Measurements from ENCODE around the gene AP1S1.

AP1S1 gene

GRCh38 chr7:101156277-101156676 is 2.0 kb downstream of the AP1S1 start:
- no peak for DNase-seq (ENCODE audit: low spot score)
- no peak for FAIRE-seq

DNA sequence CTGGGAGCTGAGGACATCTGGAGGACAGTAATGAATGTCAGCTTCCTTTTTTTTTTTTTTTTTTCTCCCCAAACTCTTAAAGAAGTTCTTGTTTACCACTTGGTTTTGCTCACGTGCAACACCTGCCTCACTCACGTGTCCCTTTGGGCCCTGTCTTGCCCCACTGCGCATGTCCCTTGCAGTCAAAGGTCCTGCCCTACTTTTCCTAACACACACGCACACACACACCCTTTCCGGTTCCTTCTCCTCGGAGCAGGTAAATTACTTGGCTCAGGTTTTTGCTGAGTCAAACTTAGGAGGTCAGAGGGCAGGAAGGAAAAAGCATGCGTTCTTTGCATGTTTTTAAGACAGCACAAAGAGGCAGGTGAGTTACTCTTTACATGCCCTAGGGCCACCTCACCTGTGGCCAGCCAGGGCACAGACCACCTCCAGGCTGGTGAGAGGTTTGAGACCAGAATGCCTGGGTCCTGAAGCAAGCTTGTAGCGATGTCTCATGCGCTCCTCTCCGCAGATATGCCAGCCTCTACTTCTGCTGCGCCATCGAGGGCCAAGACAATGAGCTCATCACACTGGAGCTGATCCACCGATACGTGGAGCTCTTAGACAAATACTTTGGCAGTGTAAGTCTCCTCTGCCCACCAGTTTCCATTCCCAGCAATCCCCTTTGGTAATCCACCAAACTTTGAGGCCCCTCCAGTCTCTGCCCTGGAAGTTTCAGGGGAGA is 2.8 kb downstream of the AP1S1 start:
- FAIRE-seq: no peak

DNA sequence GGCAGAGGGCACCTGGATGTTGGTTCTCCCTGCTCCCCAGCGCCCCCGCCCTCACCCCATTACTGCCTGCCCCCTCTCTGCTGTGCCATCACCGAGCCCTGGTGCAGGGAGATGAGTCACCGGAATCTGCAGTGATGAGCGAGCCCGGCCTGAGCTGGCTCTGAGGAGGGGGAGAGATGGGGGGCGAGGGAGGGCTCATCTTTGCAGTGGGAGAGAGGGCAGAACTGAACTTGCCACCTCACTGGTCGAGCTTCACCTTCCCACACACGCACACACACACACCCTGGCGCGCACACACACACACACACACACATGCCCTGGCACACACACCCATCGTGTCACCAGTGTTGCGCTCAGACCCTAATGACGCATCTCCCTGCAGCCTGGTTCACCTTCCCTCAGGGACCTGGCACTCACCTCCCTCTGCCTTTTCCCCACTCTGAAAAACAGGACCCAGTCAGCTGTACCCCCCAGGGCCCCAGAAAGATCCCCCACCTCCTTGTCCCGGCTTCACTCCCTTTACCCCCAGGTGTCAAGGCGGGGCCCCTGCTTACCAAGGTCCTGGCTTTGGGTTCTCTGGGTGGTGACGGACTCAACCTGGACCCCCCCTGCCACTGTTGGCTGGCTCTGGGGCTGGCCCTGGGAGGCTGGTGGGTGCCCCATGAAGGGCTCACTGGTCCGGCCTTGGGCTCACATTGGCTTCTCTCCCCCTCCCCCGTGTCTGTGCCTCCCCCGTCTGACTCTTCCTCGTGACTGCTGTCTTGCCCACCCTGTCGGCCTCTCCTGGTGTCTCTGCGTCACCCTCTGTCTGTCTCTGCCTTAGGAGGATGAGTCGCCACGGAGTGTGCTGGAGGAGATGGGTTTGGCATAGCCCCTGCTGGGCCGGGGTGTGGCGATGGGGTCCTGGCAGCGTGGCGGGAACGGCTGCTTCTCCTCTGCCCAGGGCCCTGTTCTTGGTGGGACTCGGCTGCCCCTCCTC is 5.7 kb downstream of the AP1S1 start:
- DNase-seq (ENCODE audit: low spot score): peak; percentile 86
- FAIRE-seq: peak; percentile 94

More for the DNA sequence above, 2.8 kb downstream of the AP1S1 start:
- no peak for DNase-seq (ENCODE audit: low spot score)

DNA sequence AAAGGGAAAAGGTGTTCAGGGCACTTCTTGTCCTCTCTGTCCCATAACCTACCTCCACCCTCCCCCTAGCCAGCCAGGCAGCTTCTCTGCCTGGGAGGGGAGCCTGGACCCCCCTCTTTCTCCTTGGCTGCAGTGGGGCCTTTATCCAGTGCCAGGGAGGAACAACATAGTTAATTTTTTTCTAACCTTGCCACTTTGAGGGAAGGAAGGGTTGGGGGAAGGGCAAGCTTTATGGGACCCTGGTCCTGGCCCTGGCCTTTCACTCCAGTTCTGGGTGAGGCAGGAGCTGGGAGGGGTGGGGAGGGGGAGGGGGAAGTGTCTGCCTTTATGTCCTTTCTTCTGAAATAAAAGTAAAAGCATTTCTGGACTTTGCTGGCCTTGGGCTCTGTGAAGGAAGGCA is 6.6 kb downstream of the AP1S1 start:
- DNase-seq (ENCODE audit: low spot score) (no peak), FAIRE-seq (no peak)

DNA sequence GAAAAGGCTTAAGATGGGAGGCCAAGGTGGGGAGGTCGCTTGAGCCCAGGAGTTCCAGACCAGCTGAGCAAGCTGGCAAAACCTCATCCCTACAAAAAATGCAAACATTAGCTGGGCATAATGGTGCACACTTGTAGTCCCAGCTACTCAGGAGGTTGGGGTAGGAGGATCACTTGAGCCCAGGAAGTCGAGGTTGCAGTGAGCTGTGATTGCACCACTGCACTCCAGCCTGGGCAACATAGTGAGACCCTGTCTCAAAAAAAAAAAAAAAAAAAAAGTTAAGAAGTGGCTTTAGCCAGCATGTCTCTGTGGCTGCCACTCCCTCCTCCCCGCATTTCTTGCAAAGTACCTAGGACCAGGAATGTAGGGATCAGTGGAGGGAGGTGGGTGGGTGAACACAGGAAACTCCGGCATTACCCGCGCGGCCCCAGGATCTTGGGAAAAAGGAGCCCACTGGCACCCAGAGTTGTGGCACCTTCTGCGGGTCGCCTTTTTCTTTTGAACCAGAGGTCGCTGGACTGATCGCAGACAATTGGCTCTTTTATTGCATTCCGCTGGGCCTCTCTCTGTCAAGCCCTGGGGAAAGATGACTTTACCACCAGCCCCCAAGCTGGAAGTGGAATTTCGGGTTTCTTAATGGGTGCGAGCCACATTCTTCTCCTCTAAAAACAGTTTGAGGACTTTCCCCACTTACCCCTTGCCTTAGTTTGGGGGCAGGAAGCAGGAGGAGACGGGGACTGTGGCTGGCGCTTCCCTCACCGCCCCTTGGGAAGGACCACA is 7.6 kb downstream of the AP1S1 start:
- DNase-seq (ENCODE audit: low spot score): no peak
- FAIRE-seq: no peak

- peak; percentile 46 for FAIRE-seq
- DNase-seq (ENCODE audit: low spot score): peak; percentile 74
These were observed 8.4 kb downstream of the AP1S1 start for GRCh38 chr7:101162551-101163278.

- peak; percentile 67 for DNase-seq (ENCODE audit: low spot score)
- FAIRE-seq: peak; percentile 88
These were observed 9.2 kb downstream of the AP1S1 start for GRCh38 chr7:101163279-101164070.

DNA sequence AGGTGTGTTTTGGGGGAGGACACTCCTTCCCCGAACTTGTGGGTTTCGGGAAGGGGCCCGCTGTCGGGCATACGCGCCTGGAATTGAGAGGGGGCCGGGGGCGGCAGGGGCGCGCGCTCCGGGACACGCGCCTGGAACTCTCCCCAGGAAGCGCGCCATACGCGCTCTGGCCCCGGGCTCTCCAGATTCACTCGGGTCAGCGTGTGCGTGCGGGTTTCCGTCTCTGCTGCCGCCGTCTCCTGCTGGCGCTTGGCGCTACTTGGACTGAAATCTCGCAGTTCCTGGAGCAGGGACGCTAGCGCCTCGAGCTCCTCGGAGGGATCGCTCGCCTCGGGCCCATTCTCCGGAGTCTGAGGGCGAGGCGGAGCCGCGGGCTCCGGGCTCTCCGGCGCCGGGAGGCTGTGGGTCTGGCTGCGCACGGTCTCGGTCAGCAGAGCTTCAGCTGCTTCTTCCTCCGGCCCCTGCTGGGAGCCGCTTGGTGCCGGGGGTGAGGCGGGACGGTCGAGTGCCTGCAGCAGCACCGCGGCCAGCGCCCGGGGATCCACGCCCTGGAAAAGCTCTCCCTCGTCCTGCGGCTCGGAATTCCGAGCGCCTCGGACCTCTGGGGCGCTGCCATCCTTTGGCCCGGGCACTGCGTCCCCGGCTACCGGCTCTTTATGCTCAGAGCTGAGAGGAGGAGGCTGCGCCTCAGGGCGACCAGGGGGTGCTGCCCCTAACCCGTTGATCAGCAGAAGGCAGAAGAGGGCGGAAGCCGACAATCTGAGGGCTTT is 10.0 kb downstream of the AP1S1 start:
- DNase-seq (ENCODE audit: low spot score): peak; percentile 73
- FAIRE-seq: peak; percentile 56

DNA sequence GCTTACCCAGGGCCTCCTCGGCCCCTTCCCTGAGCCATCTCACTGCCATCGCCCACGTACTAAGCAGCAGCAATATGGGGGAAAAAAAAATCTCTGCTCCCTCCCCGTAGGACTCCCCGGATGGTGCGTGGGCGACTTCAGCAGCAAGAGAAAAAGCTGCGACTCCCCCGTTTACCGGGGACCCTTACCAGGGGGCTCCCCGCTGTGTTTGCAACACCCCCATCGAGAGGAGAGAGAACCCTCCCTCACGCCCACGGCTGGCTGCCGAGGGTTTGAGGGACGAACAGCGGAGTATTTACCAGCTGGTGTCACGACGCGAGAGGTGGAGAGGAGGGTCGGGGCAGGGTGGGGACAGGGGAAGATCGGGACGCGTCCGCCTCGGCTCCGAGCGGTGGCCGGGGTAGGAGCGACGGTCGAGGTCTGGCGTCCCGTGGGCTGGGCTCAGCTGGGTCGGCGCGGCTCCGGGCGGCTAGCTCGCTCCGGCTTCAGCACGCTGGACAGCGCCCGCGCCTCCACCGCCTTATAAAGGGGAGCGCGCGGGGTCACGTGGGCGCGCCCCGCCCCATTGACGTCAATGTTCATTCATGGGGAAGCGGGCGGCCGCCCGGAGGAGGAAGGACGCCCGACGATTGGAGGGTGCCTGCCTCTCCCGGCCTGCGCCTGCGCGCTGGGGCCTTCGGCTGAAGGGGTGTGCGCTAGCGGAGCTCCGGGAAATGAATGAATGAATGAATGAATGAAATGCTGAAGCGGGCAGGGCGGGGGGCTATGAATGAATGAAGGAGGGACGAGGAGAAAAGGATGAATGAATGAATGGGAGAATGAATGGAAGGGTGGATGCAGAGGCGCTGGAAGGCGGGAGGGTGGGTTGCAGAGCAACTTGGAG is 11.0 kb downstream of the AP1S1 start, which contains the start of gene VGF:
VGF (minus strand) TSS at position 495 of the 883 bp plus-strand sequence. CDS start 726 bp downstream, outside the sequence.
- DNase-seq (ENCODE audit: low spot score): peak; percentile 100
- FAIRE-seq: peak; percentile 96

DNA sequence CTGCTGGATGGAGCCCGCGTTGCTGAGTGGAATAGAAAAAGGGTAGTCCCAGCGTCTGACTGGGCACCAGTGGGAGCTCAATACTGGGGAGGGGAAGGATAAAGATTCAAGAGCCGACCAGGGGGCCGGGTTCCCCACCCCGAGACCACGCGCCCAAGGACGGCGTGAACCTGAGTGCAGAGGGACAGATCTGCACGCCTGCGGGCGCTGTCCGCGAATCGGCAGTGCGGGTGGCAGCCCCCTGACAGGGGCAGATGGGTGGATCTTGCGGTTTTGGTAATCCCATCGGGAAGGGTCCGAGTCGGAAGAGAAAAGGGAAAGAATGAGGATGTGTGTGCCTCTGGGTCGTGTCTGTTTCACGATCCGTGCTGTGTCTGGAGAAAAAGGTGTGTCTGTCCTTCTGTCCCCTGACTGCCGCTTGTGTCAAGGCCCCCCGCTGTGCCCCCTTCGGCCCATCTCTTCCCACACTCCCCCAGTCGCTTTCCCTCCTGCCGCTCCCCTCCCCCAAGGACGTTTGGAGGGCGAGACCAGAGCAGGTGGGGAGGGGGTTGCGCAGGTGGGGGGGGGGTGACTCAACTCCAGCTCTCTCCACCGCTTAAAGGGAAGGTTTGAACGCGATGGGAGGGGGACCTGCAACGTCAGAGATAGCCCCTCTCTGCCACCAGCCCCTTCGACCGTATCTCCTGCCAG is 11.8 kb downstream of the AP1S1 start:
- DNase-seq (ENCODE audit: low spot score): no peak
- FAIRE-seq: no peak

DNA sequence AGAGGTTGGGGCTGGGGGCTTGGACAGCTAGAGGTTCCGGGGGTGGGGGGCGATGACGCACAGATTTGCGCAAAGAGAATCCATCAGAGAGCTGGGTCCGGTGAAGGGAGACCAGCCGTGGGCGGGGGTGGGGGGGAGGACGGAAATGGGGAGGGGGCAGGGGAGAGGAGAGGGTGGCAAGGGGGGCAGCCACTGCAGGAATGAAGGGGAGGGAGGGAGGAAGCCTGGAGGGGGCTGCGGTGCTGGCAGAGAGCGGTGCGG is 12.3 kb downstream of the AP1S1 start:
- FAIRE-seq: no peak
- DNase-seq (ENCODE audit: low spot score): peak; percentile 57

DNA sequence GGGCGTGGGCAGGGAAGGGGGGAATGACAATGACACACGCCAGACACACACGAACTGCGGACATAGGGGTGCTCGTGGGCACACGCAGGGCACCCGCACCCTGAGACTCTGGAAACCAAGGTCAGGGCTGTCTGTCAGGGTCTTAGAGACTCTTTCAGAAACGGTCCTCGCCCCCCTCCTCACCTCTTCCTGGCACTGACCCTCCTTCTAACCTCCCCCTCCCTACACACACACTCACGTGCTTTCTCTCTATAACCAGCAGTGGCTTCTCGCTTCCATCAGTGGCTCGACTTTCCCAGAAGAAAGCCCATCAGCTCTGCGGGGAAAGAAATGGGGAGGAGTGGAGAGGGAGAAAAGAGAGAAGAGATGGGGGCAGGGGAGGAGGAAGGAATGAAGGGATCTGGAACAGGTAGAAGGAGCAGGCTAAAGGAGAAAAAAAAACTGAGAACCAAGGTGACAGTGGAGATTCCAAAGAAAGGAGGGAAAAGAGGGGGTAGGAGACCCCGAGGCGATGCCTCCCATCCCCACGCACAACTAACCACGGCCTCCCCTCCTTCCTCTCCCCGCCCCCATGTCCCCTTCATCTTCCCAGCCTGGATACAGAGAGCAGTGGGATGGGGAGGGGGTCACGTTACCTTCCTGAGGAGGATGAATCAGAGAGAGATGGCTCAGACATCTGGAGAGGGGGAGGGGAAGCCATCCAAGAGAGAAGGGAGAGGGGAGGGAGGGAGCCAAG is 12.8 kb downstream of the AP1S1 start:
- DNase-seq (ENCODE audit: low spot score) (peak; percentile 79), FAIRE-seq (peak; percentile 97)

- FAIRE-seq (peak; percentile 92), DNase-seq (ENCODE audit: low spot score) (no peak)
These were observed 13.6 kb downstream of the AP1S1 start for GRCh38 chr7:101167645-101168411.

DNA sequence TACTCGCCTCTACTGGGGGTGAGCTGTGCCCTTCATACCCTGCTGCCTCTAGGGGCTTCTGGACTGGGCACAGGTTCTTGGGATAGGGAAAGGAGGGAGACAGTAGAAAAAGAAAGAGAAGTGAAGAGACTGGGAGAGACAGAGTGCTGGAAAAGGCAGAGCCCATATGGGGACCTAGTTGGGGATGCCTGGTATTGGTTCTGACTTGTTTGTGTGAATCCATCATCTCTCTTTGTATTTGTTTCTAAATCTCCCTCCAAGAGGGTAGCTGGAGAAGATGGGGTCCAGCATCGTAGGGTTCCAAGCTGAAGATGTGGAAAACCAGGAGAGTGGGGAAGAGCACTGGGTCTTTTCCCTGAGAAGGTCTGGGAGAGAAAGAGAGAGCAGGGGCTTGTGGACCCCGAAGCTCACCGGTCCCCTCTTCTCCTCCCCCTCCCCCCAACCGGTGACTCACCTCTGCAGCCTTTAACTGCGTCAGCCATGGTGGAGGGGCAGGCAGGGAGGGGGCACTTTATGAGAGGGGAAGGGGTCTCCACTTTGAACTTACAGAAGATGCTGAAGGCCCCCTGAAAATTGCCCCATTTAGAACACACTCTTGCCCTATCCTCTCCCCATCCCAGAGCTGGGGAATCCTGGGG is 14.3 kb downstream of the AP1S1 start:
- FAIRE-seq (peak; percentile 70), DNase-seq (ENCODE audit: low spot score) (no peak)

GRCh38 chr7:101169110-101169837 is 15.0 kb downstream of the AP1S1 start:
- no peak for DNase-seq (ENCODE audit: low spot score)
- FAIRE-seq: no peak

All from urothelium cell line (cell line).